Activated CD4-positive, alpha-beta T cell treated with anti-CD3 and anti-CD28 coated beads, Interleukin-2, amount 50 U/mL, for 1 hour (primary cell): ENCODE results near the gene VPS39.

Source experiments
- DNase-seq: peaks from one replicate; pipeline ENCODE4 v3.0.0-alpha.2; 2020

Gene VPS39

GRCh38 chr15:42144841-42145375 lies 63.2 kb downstream of the VPS39 start:
- DNase-seq: no peak

GRCh38 chr15:42143866-42144625 lies 64.1 kb downstream of the VPS39 start:
- DNase-seq: no peak

GRCh38 chr15:42143356-42143755 lies 64.7 kb downstream of the VPS39 start:
- no peak for DNase-seq

GRCh38 chr15:42141795-42142667 lies 66.1 kb downstream of the VPS39 start:
- no peak for DNase-seq

GRCh38 chr15:42141246-42141645 lies 66.9 kb downstream of the VPS39 start:
- DNase-seq: no peak

- DNase-seq: no peak
These were observed 67.6 kb downstream of the VPS39 start for GRCh38 chr15:42140383-42141070.

GRCh38 chr15:42139596-42139995 lies 68.5 kb downstream of the VPS39 start:
- DNase-seq: no peak

- DNase-seq: no peak
These were observed 69.1 kb downstream of the VPS39 start for GRCh38 chr15:42138968-42139386.

GRCh38 chr15:42138411-42138810 lies 69.7 kb downstream of the VPS39 start:
- no peak for DNase-seq

- no peak for DNase-seq
These were observed 70.4 kb downstream of the VPS39 start for GRCh38 chr15:42137461-42138261.

GRCh38 chr15:42136513-42136912 lies 71.6 kb downstream of the VPS39 start:
- DNase-seq: no peak

GRCh38 chr15:42135351-42135750 lies 72.8 kb downstream of the VPS39 start:
- no peak for DNase-seq

- DNase-seq: no peak
These were observed 73.4 kb downstream of the VPS39 start for GRCh38 chr15:42134617-42135245.

GRCh38 chr15:42133886-42134502 lies 74.1 kb downstream of the VPS39 start:
- peak; percentile 54 for DNase-seq

- DNase-seq: no peak
These were observed 74.7 kb downstream of the VPS39 start for GRCh38 chr15:42133356-42133755.

GRCh38 chr15:42131826-42132806 lies 76.0 kb downstream of the VPS39 start:
- DNase-seq: no peak

GRCh38 chr15:42131006-42131405 lies 77.1 kb downstream of the VPS39 start:
- no peak for DNase-seq

GRCh38 chr15:42130246-42130986 lies 77.7 kb downstream of the VPS39 start:
- no peak for DNase-seq

GRCh38 chr15:42129364-42129763 lies 78.7 kb downstream of the VPS39 start:
- DNase-seq: no peak
